HG03159 (cell line): ENCODE measurements around the gene FOXN1.
"Not testable (repeated sequence)": the region's sequence is repeated elsewhere in the genome, so short reads cannot be mapped to it uniquely, and the experiment has no call there.

Experiments
- ATAC-seq: cut with Tn5 transposase; IDR thresholded peaks from one replicate; pipeline ENCODE4 v1.9.1; 2021; ENCODE audit warnings: mild to moderate bottlenecking, moderate library complexity; ENCODE audit not compliant: unreplicated experiment

The FOXN1 gene

GRCh38 chr17:28571361-28572122, 65.4 kb downstream of the FOXN1 start, which contains the start of gene PIGS:
Gene PIGS (minus strand): TSS chr17:28571524. CDS start chr17:28571496, 28 bp downstream.
- peak; percentile 83 for ATAC-seq

GRCh38 chr17:28572259-28573039, 66.3 kb downstream of the FOXN1 start:
- ATAC-seq: no peak

DNA sequence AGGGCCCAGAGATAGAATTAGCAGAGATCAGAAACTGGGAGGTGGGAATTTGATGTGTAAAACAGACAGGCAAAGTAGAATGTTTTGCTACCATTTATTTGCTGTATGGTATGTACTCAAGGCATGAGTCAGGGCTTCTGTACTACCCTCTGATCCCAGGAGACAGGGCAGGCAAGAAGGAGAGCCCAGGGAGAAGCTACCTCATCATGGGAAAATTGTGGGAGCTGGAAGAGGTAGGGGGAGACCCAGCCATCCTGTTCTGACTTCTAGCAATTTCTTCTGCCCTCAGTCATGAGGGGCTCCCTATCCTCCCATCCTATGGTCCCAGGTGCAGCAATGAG, 66.9 kb downstream of the FOXN1 start:
- no peak for ATAC-seq

- no peak for ATAC-seq
Measured at GRCh38 chr17:28573521-28573920, 67.4 kb downstream of the FOXN1 start.

DNA sequence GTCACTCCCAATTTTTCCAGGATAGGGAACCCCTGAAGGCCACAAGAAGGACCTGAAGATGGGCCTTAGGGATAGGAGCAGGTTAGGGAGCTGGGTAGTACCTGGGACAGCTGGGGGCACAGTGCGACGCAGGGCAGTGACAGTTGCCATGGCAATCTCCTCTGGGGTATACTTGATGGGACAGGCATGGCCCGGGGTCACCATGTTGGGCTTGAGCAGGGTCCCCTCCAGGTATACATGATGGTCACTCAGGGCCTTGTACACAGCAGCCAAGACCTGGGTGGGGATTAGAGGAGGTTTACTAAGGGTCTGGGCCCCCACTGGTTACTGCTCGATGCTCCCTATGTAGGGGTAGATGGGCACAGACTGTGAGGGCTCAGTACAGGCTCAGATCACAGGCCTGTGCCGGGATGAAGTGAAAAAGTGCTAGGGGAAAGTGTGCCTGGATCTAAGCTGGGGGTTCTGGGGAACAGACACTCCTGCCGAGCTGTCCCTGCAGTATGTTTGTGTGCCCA, 67.9 kb downstream of the FOXN1 start:
- ATAC-seq: no peak

- ATAC-seq: no peak
Measured at GRCh38 chr17:28574526-28574925, 68.4 kb downstream of the FOXN1 start.

DNA sequence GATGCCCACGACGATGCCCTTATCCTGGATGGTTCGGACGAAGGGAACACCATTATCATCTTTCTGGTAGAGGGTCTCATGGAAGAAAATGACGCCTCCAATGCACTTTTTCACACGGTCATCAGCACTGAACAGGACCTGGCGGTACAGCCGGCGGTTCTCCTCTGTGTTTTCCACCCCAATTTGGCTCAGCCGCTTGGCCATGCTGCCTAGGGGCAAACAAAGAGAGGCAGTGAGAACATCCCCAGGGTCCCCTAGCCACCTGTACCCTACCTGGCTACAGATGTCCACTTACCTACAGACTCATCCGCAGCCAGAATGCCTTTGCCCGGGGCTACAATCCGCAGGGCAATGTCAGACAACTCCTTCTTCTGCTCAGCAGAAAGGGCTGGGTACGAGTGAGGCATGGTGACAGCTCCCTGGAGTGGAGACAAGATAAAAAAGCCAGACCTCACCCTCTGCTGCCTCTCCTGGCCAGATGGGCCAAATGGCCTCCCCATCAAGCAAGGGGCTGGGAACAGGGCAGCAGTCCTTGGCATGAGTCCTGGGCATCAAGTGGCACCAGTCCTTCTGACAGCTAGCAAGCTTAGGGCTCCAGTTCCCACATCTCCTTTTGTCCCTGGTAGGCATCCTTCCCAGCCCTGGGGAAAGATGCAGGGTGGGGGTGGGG, 69.1 kb downstream of the FOXN1 start:
- no peak for ATAC-seq

DNA sequence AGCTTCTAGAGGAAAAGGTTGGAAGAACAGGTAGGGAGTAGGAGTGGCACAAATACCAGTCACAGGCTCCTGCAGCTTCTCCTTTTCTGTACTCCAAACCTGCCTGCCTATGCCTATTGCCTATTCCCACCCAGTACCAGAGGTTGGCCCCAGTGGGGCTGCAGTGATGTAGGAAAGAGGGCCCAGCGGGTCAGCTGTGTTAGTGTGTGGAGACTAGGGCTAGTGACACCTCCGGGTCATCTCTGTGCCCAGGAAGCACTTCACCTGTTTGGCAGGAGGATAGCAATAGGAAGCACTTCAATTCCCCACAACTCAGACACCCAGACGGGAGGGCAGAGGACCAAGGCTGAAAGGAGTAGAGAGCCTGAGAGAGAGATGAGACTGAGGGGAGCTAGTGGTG, 69.9 kb downstream of the FOXN1 start:
- not testable (repeated sequence) for ATAC-seq

GRCh38 chr17:28576758-28577465, 70.8 kb downstream of the FOXN1 start, which contains the start of gene ALDOC:
Gene ALDOC (minus strand): TSS chr17:28576895. CDS start chr17:28575532, 1,363 bp downstream.
- peak; percentile 78 for ATAC-seq

DNA sequence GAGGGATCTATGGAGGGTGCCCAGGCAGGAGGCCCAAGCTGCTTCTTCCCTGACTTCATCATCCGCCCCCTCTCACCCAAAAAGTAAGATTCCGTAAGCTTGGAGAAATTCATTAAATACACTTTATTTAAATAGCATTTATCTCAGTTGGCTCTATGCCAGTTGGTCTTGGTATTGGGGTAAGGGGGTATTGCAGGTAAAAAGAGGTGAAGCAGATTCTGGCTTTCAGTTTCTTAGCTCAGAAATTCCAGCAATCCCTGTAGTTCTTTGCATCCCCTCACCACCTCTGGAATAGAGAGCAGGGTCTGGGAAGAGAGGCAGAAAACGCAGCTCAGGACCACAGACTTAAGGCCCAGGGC, 71.3 kb downstream of the FOXN1 start:
- no peak for ATAC-seq

- ATAC-seq: no peak
Measured at GRCh38 chr17:28578246-28579195, 72.4 kb downstream of the FOXN1 start.

- no peak for ATAC-seq
Measured at GRCh38 chr17:28579526-28579925, 73.4 kb downstream of the FOXN1 start.

GRCh38 chr17:28580959-28581358, 74.8 kb downstream of the FOXN1 start:
- no peak for ATAC-seq

GRCh38 chr17:28582513-28582912, 76.4 kb downstream of the FOXN1 start:
- ATAC-seq: no peak

DNA sequence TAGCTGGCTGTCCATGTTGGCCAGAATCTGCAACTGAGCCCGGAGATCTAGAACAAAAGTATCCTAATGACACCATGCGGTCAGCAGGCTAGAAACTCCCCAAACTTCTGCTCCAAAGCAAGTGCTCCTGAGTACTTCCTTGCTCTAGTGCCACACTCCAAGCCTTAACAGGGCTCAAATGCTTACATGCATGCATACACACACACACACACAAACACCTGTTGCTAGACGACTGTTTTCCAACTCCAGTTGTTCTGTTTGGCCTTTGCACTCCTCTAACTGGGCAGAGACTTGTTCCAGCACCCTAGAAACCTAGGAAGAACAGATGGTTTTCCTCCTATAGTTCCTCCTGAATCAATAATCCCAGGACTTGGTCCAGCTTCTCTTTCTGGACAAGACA, 78.3 kb downstream of the FOXN1 start:
- no peak for ATAC-seq

- ATAC-seq: no peak
Measured at GRCh38 chr17:28585851-28586250, 79.7 kb downstream of the FOXN1 start.
